DMS 273 treated with DMSO at 0.1 percent for 48 hours (cell line): ENCODE measurements around the gene CTAG1B.
"Not testable (repeated sequence)": the region's sequence is repeated elsewhere in the genome, so short reads cannot be mapped to it uniquely, and the experiment has no call there.

Experiments used
- DNase-seq: peaks from one replicate; lab custom pipeline; 2025; lab: John Stamatoyannopoulos, UW

CTAG1B gene

DNA sequence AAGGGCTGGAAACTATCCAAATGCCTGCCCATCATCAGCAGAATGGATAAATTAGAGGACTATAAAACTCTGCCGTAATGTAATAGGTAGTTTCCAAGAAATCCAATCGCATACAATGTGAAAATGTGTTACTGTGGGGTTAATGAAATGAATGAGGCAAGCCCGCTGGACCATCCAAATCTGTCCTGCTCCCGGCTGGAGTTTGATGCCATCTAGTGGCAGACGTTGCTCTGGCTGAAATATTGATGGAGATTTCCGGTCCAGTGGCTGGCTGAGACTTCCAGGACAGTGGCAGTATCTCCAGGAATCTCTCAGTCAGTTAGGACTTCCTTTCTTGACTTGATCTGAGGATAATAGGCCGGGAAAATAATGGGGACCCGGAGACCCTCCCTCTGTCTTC is 36.1 kb downstream of the CTAG1B start:
- DNase-seq = not testable (repeated sequence)

DNA sequence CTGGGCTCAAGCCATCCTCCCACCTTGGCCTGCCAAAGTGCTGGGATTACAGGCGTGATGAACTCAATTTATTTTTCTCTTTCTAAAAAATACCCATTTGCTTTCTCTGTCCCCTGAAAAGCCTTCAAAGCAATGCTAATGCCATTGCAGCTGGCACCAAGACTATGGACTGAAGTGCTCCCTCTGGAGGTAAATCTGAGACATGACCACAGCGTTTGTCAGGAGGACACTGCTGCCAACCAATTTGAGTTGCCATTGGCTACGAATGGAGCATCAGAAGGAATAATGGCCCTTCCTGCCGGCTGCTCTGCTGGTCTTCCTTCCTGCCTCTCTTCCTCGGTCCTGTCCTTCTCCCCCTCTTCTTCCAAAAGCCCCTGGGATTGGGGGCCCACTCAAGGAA is 44.0 kb downstream of the CTAG1B start:
- not testable (repeated sequence) for DNase-seq

DNA sequence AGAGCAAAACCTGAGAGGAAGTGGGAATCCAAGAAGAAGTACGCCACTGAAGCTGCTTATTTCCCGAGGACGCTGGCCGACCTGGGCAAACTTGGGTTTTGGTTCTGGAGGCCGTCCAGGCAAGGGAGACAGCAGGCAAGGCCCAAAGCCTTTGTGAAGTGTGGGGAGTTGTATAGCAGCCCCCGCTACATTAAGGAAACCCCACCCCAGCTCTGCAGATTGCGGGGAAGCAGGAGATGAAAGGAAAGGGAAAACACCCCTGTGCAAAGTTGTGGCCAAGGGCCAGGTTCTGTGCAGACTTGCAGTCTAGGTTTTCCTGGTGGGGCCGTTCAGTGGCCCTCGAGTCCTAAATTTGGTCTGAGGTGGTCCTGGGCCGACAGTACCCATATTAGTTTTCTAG is 46.0 kb downstream of the CTAG1B start:
- not testable (repeated sequence) for DNase-seq

DNA sequence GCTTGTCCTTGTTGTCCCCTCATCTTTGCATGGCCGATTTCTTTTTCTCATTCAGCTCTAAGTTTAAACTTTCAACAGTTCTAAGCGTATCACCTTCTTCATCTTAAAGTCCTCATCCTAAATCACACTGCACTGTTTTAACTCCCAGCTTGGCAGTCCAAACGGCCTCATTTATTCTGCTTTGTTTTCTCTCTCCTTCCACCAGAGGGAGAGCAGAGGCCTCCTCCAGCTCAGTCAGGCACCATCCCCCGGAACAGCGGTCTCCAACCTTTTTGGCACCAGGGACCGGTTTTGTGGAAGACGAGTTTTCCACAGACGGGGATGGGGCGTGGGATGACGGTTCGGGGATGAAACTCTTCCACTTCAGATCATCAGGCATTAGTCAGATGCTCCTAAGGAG is 48.7 kb downstream of the CTAG1B start:
- not testable (repeated sequence) for DNase-seq
